Glomerular endothelial cell (primary cell): Measurements from ENCODE around the gene NGEF. TPM values are rescaled to one million over a fixed set of nuclear protein-coding genes. Genes with fewer than 3 reads are reported as not detected.
"Not testable (repeated sequence)": the region's sequence is repeated elsewhere in the genome, so short reads cannot be mapped to it uniquely, and the experiment has no call there.

ENCODE experiments used
- DNase-seq: peaks from one replicate; pipeline ENCODE4 v3.0.0-alpha.2; 2011; ENCODE audit warnings: low read depth, low spot score; ENCODE audit errors: extremely low read depth
- total RNA-seq: library from RNA; depleted of rRNA; stranded (reverse); fragments of >200 nt; gene quantifications from 2 replicates; pipeline ENCODE4 v1.2.3, GENCODE V29; 2015

The NGEF gene
- total RNA-seq, 1 donor from 2014 or later: 0.47 TPM

DNA sequence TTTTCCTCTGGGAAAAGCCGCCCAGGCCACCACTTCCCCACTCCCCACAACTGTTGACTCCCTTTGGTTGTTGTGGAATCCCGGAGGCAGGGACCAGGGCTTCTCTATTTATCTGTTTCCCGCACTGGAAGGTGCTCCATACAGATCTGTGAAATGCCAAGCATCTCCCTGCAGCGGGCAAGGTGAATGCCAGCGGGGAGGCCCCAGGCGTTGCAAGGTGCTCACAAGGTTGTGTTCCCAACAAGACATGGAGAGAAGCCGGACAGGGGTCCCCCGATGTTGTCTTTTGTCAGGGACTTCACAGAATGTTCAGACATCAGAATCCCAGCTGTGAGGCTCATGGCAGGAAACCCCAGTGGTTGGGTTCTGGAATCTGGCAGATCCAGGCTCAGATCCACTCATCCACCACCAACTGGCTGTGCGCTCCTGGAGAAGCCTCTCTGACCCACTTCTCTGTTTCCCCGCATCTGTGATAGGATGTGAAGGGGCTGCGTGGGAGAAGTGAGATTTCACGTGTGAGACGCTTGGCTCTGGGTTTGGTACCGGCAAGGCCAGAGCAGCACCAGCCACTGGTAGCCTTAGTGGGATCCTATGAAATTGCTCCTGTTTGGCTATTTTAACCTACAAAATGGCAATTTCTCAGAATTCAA is 10.8 kb upstream of the NGEF start:
- DNase-seq: no peak

DNA sequence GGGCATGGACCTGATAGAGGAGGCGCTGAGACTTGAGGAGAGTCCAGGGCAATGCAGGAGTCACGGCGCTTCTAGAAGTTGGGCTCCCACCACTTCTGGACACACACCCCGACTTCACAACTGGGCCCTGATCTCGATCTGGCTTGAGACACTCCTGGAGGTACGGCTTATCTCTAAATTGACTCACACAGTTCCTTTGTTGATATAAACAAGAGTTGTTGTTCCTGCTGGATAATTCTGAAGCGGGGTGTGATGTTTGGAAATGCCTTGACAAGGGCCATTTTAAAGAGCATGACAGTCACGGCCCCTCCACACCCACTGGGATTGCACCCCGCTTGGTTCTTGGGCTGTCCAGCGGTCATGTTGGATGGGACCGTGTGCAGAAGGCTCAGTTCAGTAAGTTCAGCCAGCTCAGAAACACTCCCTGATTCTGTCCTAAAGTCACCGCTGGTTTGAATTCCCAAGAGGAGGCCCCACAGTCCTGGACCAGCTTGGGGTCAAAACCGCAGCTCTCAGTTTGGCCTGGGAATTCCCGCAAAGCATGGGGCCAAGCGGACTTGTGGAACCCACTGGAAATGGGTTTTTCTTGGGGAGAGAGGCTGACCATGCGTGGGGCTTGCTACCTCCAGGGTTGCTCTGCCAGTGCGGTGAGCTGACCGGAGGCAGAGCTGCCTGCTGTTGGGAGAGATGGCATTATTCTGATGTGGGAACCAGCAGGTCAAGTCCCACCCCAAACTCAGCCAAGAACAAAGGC is 10.1 kb upstream of the NGEF start:
- no peak for DNase-seq

DNA sequence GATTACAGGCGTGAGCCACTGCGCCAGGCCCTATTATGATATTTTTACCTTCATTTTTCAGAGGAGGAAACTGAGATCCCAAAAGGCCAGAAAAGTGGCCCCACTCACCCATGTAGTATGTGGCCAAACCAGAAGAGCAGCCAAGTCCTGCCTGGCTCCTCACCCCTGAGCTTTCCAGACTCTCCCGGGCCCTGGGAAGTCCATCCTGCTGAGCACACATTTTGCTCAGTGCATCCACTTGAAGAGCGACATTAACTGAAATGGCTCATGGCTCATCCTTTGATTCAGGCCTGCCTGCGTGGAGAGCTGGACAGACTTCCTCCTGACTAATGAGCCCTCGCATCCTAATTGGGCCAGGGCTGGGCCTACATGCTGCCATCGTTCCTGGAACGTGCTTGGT is 9.5 kb upstream of the NGEF start:
- DNase-seq: no peak

DNA sequence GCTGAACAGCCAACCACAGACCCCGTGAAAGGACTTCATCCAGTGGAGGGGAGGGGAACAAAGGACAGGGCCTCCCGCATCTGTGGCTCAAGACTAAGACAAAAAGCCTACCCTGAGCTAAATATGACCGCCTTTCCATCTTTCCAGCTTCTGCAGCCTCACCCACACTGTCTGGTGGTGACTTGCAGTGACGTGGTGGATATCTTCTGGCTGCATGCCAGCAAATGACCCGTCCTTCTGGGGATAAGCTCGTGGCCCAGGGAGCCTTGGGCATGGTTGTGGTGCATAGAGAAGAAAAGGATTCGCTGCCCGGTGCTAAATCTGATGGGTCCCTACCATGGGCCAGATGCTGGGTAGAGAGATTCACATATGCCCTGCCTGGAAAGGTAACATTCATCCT is 8.7 kb upstream of the NGEF start:
- DNase-seq: no peak

DNA sequence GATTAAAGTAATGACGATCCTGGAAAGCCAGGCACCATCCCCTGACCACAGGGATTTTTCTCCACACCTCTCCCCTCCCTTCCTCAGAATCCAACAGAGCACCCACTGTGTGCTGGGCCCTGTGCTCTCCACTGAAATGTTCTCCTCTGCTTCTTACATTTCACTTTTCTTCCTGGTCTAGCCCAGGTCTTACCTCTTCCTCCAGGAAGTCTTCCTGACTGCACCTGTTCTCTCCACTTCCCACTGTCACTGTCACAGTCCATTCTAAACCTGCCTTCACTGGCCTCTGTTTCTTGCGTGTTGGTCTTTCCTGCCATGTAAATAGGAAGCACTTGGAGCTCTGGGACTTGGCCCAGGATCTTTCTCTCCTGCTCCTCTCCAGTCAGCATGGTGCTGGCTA is 7.4 kb upstream of the NGEF start:
- DNase-seq: no peak

DNA sequence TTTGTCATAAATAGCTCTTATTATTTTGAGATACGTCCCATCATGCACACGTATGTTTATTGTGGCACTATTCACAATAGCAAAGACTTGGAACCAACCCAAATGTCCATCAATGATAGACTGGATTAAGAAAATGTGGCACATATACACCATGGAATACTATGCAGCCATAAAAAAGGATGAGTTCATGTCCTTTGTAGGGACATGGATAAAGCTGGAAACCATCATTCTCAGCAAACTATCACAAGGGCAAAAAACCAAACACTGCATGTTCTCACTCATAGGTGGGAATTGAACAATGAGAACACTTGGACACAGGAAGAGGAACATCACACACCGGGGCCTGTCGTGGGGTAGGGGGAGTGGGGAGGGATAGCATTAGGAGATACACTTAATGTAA is 6.6 kb upstream of the NGEF start:
- DNase-seq: not testable (repeated sequence)

DNA sequence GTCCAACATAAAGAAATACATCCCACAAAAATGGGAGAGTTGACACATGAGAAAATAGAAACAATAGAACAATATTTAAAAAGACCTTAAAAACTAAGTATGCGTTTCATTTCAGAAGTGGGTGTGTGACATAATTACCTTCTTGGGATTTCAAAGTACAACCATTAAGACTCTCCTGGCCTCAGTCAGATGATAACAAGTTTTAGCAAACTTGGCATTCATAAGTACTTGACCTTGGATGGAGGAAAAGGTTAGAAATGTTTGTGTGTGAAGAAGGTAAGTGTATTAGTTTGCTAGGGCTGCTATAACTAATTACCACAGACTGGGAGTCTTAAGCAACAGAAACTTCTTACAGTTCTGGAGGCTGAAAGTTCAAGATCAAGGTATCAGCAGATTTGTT is 4.9 kb upstream of the NGEF start:
- no peak for DNase-seq

DNA sequence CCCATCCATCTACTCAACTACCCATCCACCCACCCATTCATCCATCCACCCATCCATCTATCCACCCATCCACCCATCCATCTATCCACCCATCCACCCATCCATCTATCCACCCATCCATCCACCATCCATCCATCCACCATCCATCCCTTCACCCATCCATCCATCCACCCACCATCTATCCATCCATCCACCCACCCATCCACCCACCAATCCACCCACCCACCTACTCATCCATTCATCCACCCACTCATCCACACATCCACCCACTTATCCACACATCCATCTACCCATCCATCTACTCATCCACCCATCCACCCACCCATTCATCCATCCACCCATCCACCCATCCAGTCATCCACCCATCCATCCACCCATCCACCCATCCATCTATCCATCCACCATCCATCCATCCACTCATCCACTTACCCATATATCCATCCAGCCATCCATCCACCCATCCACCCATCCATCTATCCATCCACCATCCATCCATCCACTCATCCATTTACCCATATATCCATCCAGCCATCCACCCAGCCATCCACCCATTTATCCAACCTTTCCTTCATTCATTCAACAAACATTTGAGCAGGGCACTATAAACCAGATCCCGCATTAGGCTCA is 2.1 kb upstream of the NGEF start:
- no peak for DNase-seq

DNA sequence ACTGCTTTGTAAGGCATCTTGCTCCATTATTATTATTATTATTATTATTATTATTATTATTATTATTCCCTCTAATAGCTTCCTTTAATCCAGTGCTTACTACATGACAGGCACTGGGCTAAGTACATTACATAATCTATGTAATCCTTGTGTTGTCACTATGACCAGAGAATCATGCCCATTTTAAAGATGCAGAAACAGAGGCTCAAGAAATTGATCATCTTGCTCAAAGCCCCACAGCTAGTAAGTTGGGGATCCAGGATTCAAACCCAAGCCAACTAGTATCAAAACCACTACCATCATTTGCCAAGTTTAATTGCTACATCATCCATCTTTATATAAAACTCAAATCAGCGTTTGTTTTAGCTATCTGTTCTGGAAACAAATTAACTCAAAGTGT is 594 bp upstream of the NGEF start:
- no peak for DNase-seq

DNA sequence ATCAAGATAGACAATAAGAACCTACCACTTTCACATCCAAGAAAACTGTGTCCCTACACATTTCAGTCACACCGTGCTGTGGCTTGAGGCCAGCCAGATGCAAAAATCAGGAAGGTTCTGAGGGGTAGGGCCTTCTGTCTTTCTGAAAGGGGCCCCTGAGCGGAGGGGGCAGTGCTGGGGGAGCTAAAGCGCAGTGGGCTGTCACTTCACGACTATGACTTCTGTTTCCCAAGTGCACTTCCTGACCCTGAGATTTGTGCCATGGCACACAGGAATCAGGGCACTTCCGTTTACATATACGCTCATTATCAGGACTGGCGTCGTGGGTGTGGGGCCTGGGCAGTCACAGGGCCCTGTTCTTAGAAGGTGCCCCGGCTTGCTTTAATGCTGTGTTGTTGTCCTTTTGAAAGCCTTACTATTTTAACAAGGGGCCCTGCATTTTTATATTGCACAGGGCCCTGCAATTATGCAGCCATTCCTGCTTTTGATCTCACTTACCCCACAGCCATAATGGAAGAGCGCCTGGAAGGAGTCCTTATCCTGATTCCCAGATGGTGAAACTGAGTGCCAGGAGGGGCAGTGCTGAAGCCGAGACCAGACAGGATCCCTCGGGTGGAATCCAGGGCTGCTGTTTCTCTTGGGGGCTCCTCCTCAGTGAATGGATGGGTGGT is 620 bp downstream of the NGEF start:
- DNase-seq: no peak

DNA sequence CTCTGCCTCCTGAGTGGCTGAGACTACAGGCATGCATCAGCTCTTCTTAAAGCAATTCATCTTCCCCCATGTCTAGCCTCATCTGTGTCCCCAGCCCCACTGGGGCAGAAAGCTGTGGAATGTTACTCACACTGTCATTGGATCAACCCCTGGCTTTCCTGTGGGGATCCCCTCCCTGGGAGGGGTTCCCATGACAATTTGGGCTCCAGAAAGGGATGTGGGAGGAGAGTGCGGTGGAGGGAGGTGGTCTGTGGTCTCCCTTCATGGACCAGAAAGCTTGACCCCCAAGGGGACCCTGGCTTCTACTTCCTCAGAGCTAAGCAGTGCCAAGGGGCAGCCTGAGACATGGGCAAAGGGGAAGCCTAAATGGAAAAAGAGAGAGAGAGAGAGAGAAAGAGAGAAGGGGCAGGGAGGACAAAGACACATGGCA is 1.3 kb downstream of the NGEF start:
- DNase-seq: no peak

DNA sequence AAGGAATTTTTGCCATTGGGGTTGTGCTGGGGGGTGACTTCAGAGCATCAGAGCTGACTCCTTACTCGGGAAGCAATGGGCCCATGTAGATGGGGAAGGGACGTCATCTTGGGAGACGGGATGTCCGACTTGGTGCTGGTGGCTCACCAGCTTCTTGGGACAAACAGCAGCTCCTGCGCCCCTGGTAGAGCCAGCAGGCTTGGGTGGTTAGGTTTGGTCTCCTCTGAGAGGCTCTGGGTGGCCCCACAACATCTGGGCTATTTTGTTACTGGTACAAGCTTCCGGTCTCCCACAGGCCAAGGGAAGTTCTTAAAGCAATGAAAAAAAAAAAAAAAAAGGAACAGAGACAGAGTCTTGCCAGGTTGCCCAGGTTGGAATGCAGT is 1.8 kb downstream of the NGEF start:
- no peak for DNase-seq

DNA sequence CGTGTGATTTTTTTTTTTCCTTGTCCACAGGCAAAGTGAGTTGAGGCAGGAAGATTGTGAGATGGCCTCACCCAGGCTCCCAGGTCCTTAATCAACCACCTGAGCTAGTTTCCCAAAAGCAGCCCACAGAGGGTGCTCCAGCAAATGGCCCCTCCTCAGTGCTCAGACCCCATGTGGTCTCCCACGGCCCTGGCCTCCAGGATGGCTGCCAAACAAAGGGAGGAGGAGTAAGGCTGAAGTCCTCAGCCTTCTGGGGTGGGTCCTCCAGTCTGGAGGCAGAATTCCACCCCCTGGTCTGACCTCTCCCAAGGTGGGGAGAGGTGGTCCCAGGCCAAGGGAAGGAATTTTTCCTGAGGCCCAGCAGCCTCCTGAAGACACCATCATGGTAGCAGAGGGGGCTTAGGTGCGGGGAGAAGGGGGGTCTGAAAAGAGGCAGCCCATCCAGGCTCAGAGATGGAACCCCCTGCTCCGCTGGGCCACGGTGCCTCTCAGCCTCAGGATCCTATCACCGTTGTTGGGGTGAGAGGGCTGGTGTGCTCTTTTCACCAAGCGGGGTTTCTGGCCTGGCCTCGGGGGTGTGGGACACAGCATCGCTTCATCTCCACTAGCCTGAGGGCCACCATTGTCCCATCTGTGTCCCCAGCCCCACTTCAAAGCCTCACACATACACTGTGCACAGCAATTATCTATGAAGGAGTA is 2.3 kb downstream of the NGEF start:
- no peak for DNase-seq

DNA sequence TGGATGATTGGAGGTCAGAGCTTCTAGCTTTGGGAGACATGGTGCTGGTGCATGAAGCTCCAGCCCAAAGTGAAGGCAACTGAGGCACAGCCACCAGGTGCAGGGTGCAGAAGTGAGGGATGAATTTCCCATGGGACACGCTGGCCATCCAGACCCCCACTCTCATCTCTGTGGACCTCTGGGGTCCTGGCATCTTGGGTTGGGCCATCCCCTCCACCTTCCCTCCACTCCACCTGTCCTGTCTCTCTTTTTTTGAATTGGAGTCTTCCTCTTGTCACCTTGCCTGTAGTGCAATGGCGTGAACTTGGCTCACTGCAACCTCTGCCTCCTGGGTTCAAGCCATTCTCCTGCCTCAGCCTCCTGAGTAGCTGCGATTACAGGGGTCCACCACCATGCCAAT is 3.4 kb downstream of the NGEF start:
- no peak for DNase-seq

DNA sequence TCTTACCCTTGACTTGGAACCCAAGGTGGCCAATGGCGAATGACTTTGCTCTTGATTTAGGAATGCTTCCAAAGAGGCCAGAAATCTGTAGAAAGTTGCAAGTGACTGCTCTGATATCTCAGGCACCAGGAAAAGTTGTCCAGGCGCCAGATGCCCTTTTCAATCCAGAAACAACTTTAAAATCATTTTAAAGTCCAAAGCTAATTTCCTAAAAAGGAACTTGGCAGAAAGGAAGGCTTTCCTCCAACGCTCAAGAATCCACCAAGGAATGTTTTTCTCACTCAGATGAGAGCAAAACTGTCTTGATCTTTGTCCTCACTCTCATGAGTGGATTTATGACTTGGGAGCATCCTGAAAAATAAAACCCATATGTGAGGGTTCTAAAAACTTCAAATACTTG is 5.3 kb downstream of the NGEF start:
- no peak for DNase-seq

DNA sequence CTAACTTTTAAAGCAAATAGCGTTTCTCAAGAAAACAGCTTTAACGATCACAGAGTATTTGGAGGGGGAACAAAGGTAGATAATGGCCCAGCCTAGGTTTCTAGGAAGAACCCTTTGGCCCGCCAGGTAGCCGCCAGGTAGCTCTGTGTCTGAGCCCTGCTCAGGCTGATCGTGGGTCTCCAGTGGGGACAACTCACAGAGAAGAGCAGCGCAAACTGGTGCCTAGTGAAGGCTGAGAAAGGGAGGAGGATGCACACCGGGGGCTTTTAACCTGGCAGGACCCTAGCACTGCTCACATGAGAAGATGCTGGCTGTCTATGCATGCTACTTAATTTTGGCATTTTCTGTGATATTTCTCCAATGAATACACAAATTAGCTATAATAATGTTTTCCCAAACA is 5.8 kb downstream of the NGEF start:
- no peak for DNase-seq

DNA sequence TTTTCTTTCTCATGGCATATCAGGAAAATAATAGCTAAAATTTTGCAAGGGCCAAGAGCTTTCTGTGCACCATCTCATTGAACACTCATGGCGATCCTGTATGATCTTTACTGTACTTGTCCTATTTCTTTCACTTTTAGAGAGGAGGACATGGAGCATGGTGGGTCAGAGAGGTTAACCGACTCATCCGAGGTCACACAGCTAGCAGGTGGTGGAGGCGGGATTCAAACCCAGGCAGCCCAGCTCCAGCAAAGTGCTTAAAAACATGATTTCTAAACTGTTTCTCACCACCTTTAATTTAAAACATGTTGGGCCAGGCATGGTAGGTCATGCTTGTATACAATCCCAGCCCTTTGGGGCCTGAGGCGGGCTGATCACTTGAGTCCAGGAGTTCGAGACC is 6.4 kb downstream of the NGEF start:
- no peak for DNase-seq

DNA sequence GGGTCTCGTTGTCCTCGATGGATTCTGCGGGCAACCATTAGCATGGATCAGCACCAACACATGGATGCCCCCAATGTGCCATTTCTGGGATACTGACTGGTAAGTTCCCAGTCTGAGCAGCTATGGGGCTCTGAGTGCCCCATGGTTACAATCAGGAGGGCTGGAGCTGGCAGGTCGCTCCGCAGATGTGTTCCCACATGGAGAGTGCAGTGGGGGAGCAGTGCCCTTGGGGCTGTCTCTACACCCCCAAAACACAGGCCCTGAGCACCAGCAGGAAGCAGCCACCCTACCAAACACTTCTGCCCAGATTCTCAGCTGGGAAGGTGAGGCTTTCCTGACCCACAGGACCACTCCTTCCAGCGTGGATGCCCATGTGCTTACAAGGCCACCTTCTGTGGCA is 8.0 kb downstream of the NGEF start:
- no peak for DNase-seq

DNA sequence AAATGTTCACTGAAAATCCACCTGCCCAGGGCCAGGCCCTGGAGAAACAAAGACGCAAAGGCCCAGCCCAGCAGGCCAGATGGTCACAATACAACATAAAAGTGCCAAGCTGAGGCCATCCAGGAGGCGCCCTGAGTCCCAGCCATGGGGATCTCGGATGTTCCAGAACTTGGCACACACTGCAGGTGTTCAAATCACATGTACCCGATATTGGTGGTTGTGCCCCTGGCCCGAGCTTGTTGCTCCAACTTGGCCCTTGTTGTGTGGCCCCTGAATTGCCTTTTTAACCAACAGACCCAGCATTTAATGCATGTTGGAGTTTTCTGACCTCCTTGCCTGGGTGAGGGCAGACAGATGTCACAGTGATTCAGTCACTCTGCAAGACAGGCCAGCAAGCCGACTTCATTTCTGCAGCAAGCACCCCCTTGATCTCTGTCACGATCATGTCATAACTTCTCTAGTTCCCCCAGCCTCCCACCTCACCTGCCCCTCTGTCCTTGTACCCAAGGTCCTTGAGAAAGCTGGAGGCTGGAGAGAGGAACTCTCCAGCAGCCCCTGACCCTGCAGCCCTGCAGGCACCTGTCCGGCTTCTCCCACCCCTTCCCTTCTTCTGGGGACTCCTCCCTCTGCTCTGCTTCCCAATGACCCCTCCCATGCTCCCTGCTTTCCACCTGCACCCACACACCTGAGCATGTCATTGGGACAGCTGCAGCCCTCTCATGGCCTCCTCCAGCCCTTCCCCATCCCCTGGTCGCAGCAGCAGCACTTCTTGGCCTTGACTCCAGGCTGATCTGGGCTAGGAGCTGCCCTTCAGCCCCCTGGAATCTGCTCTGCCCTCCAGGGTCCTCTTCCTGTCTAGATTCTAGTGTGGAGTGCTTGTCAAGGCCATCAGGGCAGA is 9.1 kb downstream of the NGEF start:
- DNase-seq: no peak
